ENCODE measurements around the gene SLC4A7.
"Not testable (repeated sequence)": the region's sequence is repeated elsewhere in the genome, so short reads cannot be mapped to it uniquely, and the experiment has no call there.

Gene SLC4A7

GRCh38 chr3:27484015-27484844, at the start of gene SLC4A7:
Gene SLC4A7, minus strand, starts transcription at chr3:27484384. Its CDS starts 258 bp downstream, at chr3:27484126.
- Mint-ChIP-seq H3K27me3 (no peaks in the 10 kb centered on the region), H3K4me1 (peaks cover 35% of the 10 kb centered on the region)

GRCh38 chr3:27533261-27533607, 49.0 kb upstream of the SLC4A7 start:
- H3K27ac Mint-ChIP-seq: peak overlapping the region in 1 of 2 donors; percentile 48
- DNase-seq (no peak), ATAC-seq (no peak)
- peaks cover 10% of the 10 kb centered on the region for H3K4me1 Mint-ChIP-seq
- no peak overlapping the region for H3K4me3 Mint-ChIP-seq
- no peaks in the 10 kb centered on the region for H3K27me3 Mint-ChIP-seq
- no peaks in the 10 kb centered on the region for H3K9me3 Mint-ChIP-seq

More at GRCh38 chr3:27484015-27484844, at the start of gene SLC4A7:
- peak; percentile 96 to 97 for DNase-seq
- Mint-ChIP-seq H3K27ac (peak within 1 kb of the TSS; percentile 90 to 93), H3K9me3 (no peaks in the 10 kb centered on the region), H3K4me3 (peak within 1 kb of the TSS; percentile 95 to 98)
- ATAC-seq: peak; percentile 94

GRCh38 chr3:27532426-27533260, 48.5 kb upstream of the SLC4A7 start:
- H3K27ac Mint-ChIP-seq: peak overlapping the region in 1 of 2 donors; percentile 29
- no peak overlapping the region for H3K4me3 Mint-ChIP-seq
- H3K4me1 Mint-ChIP-seq: peaks cover 10% of the 10 kb centered on the region
- no peak for ATAC-seq
- DNase-seq: no peak
- H3K9me3 Mint-ChIP-seq: no peaks in the 10 kb centered on the region
- no peaks in the 10 kb centered on the region for H3K27me3 Mint-ChIP-seq

GRCh38 chr3:27531193-27531751, 47.1 kb upstream of the SLC4A7 start:
- peaks cover 10% of the 10 kb centered on the region for H3K4me1 Mint-ChIP-seq
- not testable (repeated sequence) for H3K27ac Mint-ChIP-seq, ATAC-seq, H3K9me3 Mint-ChIP-seq, DNase-seq, H3K27me3 Mint-ChIP-seq, H3K4me3 Mint-ChIP-seq

GRCh38 chr3:27528791-27529190, 44.6 kb upstream of the SLC4A7 start:
- DNase-seq (no peak), ATAC-seq (no peak)
- no peak overlapping the region for H3K4me3 Mint-ChIP-seq
- H3K27me3 Mint-ChIP-seq: no peaks in the 10 kb centered on the region
- peaks cover 3% of the 10 kb centered on the region for H3K4me1 Mint-ChIP-seq
- H3K27ac Mint-ChIP-seq: no peak overlapping the region
- H3K9me3 Mint-ChIP-seq: no peaks in the 10 kb centered on the region

- Mint-ChIP-seq H3K4me3 (no peak overlapping the region), H3K4me1 (no peaks in the 10 kb centered on the region), H3K27ac (peak overlapping the region in 1 of 2 donors; percentile 13), H3K9me3 (no peaks in the 10 kb centered on the region), H3K27me3 (no peaks in the 10 kb centered on the region)
- no peak for DNase-seq
- ATAC-seq: no peak
Measured at GRCh38 chr3:27526614-27527315, 42.6 kb upstream of the SLC4A7 start.

- H3K27me3 Mint-ChIP-seq: no peaks in the 10 kb centered on the region
- DNase-seq: no peak
- H3K9me3 Mint-ChIP-seq: no peaks in the 10 kb centered on the region
- ATAC-seq: no peak
- H3K4me1 Mint-ChIP-seq: no peaks in the 10 kb centered on the region
- no peak overlapping the region for H3K4me3 Mint-ChIP-seq
- no peak overlapping the region for H3K27ac Mint-ChIP-seq
Measured at GRCh38 chr3:27521872-27522265, 37.7 kb upstream of the SLC4A7 start.

GRCh38 chr3:27521179-27521871, 37.1 kb upstream of the SLC4A7 start:
- DNase-seq (no peak), ATAC-seq (no peak)
- Mint-ChIP-seq H3K27ac (no peak overlapping the region), H3K27me3 (no peaks in the 10 kb centered on the region), H3K9me3 (no peaks in the 10 kb centered on the region), H3K4me1 (no peaks in the 10 kb centered on the region), H3K4me3 (no peak overlapping the region)

- H3K27ac Mint-ChIP-seq: no peak overlapping the region
- DNase-seq (no peak), ATAC-seq (no peak)
- H3K27me3 Mint-ChIP-seq: no peaks in the 10 kb centered on the region
- H3K4me3 Mint-ChIP-seq: no peak overlapping the region
- H3K9me3 Mint-ChIP-seq: no peaks in the 10 kb centered on the region
- no peaks in the 10 kb centered on the region for H3K4me1 Mint-ChIP-seq
Measured at GRCh38 chr3:27511724-27512422, 27.7 kb upstream of the SLC4A7 start.

- H3K27me3 Mint-ChIP-seq: no peaks in the 10 kb centered on the region
- DNase-seq: no peak
- no peaks in the 10 kb centered on the region for H3K4me1 Mint-ChIP-seq
- ATAC-seq: no peak
- no peak overlapping the region for H3K27ac Mint-ChIP-seq
- H3K4me3 Mint-ChIP-seq: no peak overlapping the region
- H3K9me3 Mint-ChIP-seq: no peaks in the 10 kb centered on the region
Measured at GRCh38 chr3:27509376-27509775, 25.2 kb upstream of the SLC4A7 start.

GRCh38 chr3:27508424-27508823, 24.2 kb upstream of the SLC4A7 start:
- H3K4me3 Mint-ChIP-seq: no peak overlapping the region
- H3K9me3 Mint-ChIP-seq: no peaks in the 10 kb centered on the region
- no peak for ATAC-seq

GRCh38 chr3:27507515-27508266, 23.5 kb upstream of the SLC4A7 start:
- Mint-ChIP-seq H3K27me3 (no peaks in the 10 kb centered on the region), H3K4me3 (no peak overlapping the region), H3K27ac (no peak overlapping the region), H3K9me3 (no peaks in the 10 kb centered on the region), H3K4me1 (no peaks in the 10 kb centered on the region)
- ATAC-seq (no peak), DNase-seq (no peak)

More at GRCh38 chr3:27508424-27508823, 24.2 kb upstream of the SLC4A7 start:
- Mint-ChIP-seq H3K4me1 (no peaks in the 10 kb centered on the region), H3K27ac (no peak overlapping the region), H3K27me3 (no peaks in the 10 kb centered on the region)
- no peak for DNase-seq

- Mint-ChIP-seq H3K27me3 (no peaks in the 10 kb centered on the region), H3K9me3 (no peaks in the 10 kb centered on the region), H3K4me3 (no peak overlapping the region), H3K4me1 (no peaks in the 10 kb centered on the region), H3K27ac (peak overlapping the region in 1 of 2 donors; percentile 19)
- ATAC-seq (no peak), DNase-seq (no peak)
Measured at GRCh38 chr3:27507111-27507510, 22.9 kb upstream of the SLC4A7 start.

- Mint-ChIP-seq H3K4me1 (no peaks in the 10 kb centered on the region), H3K27ac (no peak overlapping the region), H3K4me3 (no peak overlapping the region), H3K27me3 (no peaks in the 10 kb centered on the region), H3K9me3 (no peaks in the 10 kb centered on the region)
- DNase-seq (no peak), ATAC-seq (no peak)
Measured at GRCh38 chr3:27504749-27505148, 20.6 kb upstream of the SLC4A7 start.
